Spinal cord (tissue), 10 donors: Measurements from ENCODE around the gene OR2T27. TPM values are rescaled to one million over a fixed set of nuclear protein-coding genes. Genes with fewer than 3 reads are reported as not detected.
A peak's percentile ranks its signal among the peaks of the same experiment; 100 is the strongest.

ENCODE experiments used
- DNase-seq, 6 donors: peaks; one replicate each; pipeline versions ENCODE4 v3.0.0 to v3.0.0-alpha.2; 2013 to 2015; ENCODE audit warnings: low spot score in 6 of 6, low read depth in 4 of 6
- H3K27ac ChIP-seq: one replicate; pipeline ENCODE4 v1.5.1; 2013; ENCODE audit warnings: low read depth, low read length, control low read depth
- H3K27me3 ChIP-seq: one replicate; pipeline ENCODE4 v1.6.1; 2013; ENCODE audit warnings: low read length; ENCODE audit not compliant: control insufficient read depth, insufficient read depth
- H3K36me3 ChIP-seq: one replicate; pipeline ENCODE4 v1.6.1; 2013; ENCODE audit warnings: low read length; ENCODE audit not compliant: control insufficient read depth, insufficient read depth
- H3K4me1 ChIP-seq: one replicate; pipeline ENCODE4 v1.6.1; 2013; ENCODE audit warnings: low read length; ENCODE audit not compliant: control insufficient read depth, insufficient read depth
- H3K4me3 ChIP-seq: one replicate; pipeline ENCODE4 v1.5.1; 2013; ENCODE audit warnings: low read depth, low read length, control low read depth
- H3K9me3 ChIP-seq: one replicate; pipeline ENCODE4 v1.6.1; 2013; ENCODE audit warnings: low read length; ENCODE audit not compliant: control insufficient read depth, insufficient read depth
- WGBS: methylation state at CpG from one replicate; pipeline ENCODE4 v1.1.5; 2013; ENCODE audit warnings: missing lambda C conversion rate; ENCODE audit not compliant: insufficient coverage; 5-methylcytosine and 5-hydroxymethylcytosine counted together
- polyA plus RNA-seq, 2 donors: library from polyadenylated mRNA; unstranded; fragments of 120-200 nt; gene quantifications; one replicate each; pipeline ENCODE4 v1.2.1, GENCODE V29; 2013; ENCODE audit not compliant: insufficient read length in 2 of 2
- total RNA-seq, 2 donors: library from RNA; depleted of rRNA in 1 of 2; stranded (reverse); fragments of 120-200 nt in 1 of 2; fragments of >200 nt in 1 of 2; gene quantifications; one replicate each; pipeline versions ENCODE4 v1.2.3 to v1.2.4, GENCODE V29; 2013 to 2014
- donor health status: healthy.

OR2T27 gene
- total and polyA plus RNA-seq, 4 donors, result not detected

DNA sequence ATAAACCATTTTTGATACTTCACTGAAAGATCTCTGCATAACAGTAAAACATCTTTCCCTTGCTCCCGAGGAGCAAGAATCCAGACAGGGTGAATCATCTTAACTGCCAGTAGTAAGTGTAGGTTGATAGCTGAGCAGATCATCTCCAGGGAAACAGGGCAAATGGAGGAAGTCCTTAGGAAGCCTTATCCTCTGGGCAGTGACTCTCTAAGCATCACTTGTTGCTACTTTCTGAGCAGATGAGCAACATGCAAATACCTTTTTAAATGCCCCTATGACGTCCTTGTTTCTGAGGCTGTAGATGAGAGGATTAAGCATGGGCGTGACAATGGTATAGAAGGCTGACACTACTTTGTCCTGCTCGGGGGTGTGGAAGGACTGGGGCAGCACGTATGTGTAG, 29.4 kb downstream of the OR2T27 start:
- Histone ChIP-seq H3K36me3 (no peaks in the 10 kb centered on the region), H3K27ac (no peak overlapping the region), H3K4me1 (no peaks in the 10 kb centered on the region), H3K27me3 (no peaks in the 10 kb centered on the region), H3K9me3 (no peaks in the 10 kb centered on the region), H3K4me3 (no peak overlapping the region)
- DNase-seq, result no peak
- WGBS, result 88% methylated on average over 4 of the region's 5 CpGs

DNA sequence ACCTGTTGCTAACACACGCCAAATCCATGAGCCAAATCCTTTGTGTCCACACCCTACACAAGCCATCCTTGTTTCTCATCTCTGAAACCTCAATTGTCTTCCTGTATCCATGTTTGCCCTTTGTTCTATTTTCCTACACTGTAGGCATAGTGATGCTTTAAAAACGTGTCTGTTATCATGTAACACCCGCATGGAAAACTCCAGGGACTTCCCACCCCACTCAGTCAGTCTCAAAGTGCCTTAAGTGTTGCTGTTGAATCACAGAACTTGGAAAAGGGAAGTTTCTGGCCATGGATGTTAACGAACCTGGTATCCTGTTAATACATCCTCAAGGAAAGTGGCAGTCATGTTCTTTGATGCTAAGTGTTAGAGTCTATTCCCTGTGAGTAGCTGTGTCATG, 30.2 kb downstream of the OR2T27 start:
- Histone ChIP-seq H3K27ac (no peak overlapping the region), H3K9me3 (no peaks in the 10 kb centered on the region), H3K27me3 (no peaks in the 10 kb centered on the region), H3K36me3 (no peaks in the 10 kb centered on the region), H3K4me3 (no peak overlapping the region), H3K4me1 (no peaks in the 10 kb centered on the region)
- no peak for DNase-seq
- 90% methylated on average over 1 of the region's 4 CpGs for WGBS

DNA sequence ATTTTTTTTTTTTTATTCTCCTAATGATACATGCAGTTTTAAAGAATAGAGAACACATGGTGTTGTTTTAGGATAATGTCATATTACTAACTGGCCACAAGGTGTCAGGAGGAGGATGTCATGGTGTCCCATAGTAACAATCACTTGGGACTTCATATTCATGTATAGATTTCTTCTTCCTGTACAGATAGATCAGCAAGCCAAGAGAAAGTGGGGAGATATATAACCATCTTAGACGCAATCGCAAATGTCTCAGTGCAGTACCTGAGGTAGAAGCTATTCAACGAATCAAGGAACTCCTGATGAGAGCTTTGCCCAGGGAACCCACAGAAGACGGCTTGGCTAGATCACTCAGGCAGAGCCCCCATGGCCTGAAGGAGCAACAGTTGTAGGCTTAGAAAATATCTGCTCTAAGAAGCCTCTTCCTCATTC, 32.7 kb downstream of the OR2T27 start:
- H3K9me3 ChIP-seq, result no peaks in the 10 kb centered on the region
- 62% methylated on average over 4 of the region's 4 CpGs for WGBS
- DNase-seq, result peak in 2 of 6 donors; percentile 0 to 43
- H3K4me3 ChIP-seq, result no peak overlapping the region
- H3K27ac ChIP-seq, result no peak overlapping the region
- no peaks in the 10 kb centered on the region for H3K36me3 ChIP-seq
- no peaks in the 10 kb centered on the region for H3K27me3 ChIP-seq
- no peaks in the 10 kb centered on the region for H3K4me1 ChIP-seq

DNA sequence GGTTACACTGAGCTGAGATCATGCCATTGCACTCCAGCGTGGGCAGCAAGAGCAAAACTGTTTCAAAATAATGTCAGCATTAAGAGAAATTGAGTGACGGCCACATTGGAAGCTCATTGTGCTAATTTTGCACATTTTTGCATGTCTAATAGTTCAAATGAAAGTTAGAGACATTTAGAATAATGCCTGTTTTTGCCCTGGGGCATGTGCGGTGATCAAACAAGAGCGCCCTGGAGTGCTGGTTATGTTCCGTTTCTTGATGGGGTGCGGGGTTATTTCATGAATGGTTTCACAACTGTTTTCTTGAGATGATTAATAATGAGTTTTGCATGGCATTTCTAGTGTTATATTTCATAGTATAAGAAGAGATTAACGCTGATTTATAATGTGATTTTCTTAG, 33.6 kb downstream of the OR2T27 start:
- no peaks in the 10 kb centered on the region for H3K36me3 ChIP-seq
- no peaks in the 10 kb centered on the region for H3K27me3 ChIP-seq
- no peak overlapping the region for H3K4me3 ChIP-seq
- 83% methylated on average over 3 of the region's 7 CpGs for WGBS
- no peaks in the 10 kb centered on the region for H3K4me1 ChIP-seq
- DNase-seq, result peak in 1 of 6 donors; percentile 26
- H3K27ac ChIP-seq, result no peak overlapping the region
- H3K9me3 ChIP-seq, result no peaks in the 10 kb centered on the region

DNA sequence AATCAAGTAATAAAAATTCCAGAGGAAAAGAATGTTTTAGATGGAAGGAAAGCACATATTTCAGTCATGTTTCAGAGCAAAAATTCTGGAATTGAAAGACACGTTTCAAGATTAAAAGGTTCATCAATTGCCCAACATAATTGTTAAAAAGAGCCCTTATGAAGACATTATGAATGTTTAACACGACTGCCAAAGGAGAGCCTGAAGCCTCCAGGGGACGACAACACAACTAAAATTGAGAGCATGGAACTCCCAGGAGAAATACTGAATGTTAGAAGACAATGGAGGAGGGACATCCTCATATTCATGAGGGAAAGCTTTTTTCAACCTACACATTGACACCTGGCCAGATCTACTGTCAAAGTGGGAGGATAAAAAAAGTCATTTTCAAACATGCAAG, 36.5 kb downstream of the OR2T27 start:
- WGBS, result 17% methylated on average over 1 of the region's 3 CpGs
- Histone ChIP-seq H3K4me3 (no peak overlapping the region), H3K27ac (no peak overlapping the region), H3K9me3 (no peaks in the 10 kb centered on the region), H3K36me3 (no peaks in the 10 kb centered on the region), H3K27me3 (no peaks in the 10 kb centered on the region), H3K4me1 (no peaks in the 10 kb centered on the region)
- peak in 2 of 6 donors; percentile 0 to 4 for DNase-seq

DNA sequence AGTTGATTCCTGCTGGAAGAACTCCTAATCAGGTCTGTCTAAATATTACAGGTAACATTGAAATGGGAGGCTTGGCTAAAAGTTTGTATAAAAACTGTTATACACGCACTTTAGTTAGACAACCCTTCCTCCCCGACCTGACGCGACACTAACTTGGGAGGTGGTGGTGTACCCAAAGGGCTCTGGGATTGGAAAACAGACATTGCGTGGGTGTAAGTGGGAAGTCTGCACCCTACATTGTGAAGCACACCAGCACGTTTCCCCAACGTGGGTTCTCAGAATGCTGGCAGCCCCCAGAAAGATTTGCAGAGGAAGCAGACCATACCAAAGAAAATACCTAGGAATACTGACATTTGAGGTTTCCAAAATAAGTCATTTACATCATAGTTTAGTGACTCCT, 37.2 kb downstream of the OR2T27 start:
- no peak for DNase-seq
- Histone ChIP-seq H3K9me3 (no peaks in the 10 kb centered on the region), H3K27me3 (no peaks in the 10 kb centered on the region), H3K27ac (no peak overlapping the region), H3K36me3 (no peaks in the 10 kb centered on the region), H3K4me3 (no peak overlapping the region), H3K4me1 (no peaks in the 10 kb centered on the region)
- WGBS, result 95% methylated on average over 4 of the region's 7 CpGs

DNA sequence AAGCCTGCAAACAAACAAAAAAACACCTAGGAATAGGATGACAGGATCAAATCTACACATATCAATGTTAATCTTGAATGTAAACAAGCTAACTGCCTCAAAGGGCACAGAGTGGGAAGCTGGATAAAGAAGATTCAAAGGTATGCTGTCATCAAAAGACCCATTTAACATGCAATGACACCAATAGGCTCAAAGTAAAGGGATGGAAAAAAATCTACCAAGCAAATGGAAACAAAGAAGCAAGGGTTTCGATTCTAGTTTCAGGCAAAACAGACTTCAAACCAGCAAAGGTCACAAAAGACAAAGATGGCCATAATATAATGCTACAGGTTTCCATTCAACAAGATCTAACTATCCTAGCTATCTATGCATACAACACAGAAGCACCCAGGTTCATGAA, 41.6 kb downstream of the OR2T27 start:
- no peaks in the 10 kb centered on the region for H3K27me3 ChIP-seq
- no peaks in the 10 kb centered on the region for H3K4me1 ChIP-seq
- no peak for DNase-seq
- H3K9me3 ChIP-seq, result no peaks in the 10 kb centered on the region
- H3K27ac ChIP-seq, result no peak overlapping the region
- no CpG with 5 or more reads among the region's 1 CpG for WGBS
- no peak overlapping the region for H3K4me3 ChIP-seq
- no peaks in the 10 kb centered on the region for H3K36me3 ChIP-seq

DNA sequence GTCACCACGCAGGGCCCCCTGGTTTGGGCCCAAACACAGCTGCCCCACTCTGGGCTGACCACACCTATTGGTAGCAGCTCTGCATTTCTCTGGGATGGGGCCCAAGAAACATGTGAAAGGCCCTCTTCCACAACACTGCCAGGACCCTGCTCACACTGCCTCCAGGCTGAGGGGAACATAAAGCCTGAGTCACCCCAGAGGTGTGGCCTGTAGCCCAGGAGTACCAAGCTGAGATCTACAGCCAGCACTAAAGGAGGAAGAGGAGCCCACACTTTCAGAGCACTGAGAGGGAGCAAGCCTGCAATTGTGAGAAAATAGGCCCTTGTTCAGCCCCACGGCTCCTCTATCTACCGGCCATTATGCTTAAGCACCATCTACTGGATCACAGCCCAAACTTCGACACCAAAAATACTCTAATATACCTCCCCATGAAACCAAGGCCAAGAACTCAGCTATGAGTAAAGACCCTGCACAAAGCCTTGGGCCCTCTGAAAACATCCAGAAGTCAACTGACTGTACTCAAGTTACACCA, 43.4 kb downstream of the OR2T27 start:
- 81% methylated on average over 4 of the region's 4 CpGs for WGBS
- H3K4me1 ChIP-seq, result no peaks in the 10 kb centered on the region

DNA sequence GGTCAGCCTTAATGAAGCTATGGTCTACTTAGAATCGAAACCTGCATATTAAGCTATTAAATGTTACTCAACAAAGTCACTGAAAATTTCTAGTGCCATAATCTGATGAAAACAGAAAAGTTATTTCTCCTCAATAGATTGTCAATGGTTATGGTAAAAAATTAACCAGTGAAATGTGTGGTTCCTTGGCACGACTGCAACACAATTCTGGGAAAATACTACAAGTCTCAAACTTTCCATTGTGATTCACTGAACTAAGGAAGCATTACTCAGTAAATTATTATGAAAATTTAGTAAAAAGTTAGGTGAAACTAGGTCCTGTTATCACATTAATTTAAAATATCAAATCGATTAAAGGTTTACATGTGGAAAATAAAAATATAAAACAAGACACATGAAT, 45.0 kb downstream of the OR2T27 start:
- no CpG with 5 or more reads among the region's 3 CpGs for WGBS
- DNase-seq, result no peak
- Histone ChIP-seq H3K27me3 (no peaks in the 10 kb centered on the region), H3K27ac (no peak overlapping the region), H3K4me1 (no peaks in the 10 kb centered on the region), H3K36me3 (no peaks in the 10 kb centered on the region), H3K4me3 (no peak overlapping the region), H3K9me3 (no peaks in the 10 kb centered on the region)

More for the DNA sequence above, 43.4 kb downstream of the OR2T27 start:
- Histone ChIP-seq H3K27me3 (no peaks in the 10 kb centered on the region), H3K4me3 (no peak overlapping the region), H3K36me3 (no peaks in the 10 kb centered on the region), H3K27ac (no peak overlapping the region), H3K9me3 (no peaks in the 10 kb centered on the region)
- DNase-seq, result no peak
